Measurements from ENCODE around the gene RBP5. TPM values are rescaled to one million over a fixed set of nuclear protein-coding genes. Genes with fewer than 3 reads are reported as not detected.

The RBP5 gene
- polyA plus RNA-seq, 4 donors: 46.5 to 54.0 (median 51.6) TPM

DNA sequence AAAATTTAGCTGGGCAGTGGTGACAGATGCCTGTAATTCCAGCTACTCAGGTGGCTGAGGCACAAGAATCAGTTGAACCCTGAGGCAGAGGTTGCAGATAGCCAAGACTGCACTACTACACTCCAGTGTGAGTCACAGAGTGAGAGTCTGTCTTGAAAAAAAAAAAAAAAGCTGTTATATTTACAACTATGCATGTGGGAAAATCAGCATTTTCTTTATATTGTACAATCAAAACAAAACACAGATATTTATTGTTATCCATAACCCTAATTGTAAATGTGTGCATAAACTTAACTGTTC is 48.9 kb downstream of the RBP5 start:
- DNase-seq (ENCODE audit: low read depth in 4 of 4, low spot score in 3 of 4): no peak

- DNase-seq (ENCODE audit: low read depth in 4 of 4, low spot score in 3 of 4): no peak
These were observed 50.5 kb downstream of the RBP5 start for GRCh38 chr12:7078163-7078562.

GRCh38 chr12:7076493-7076892 is 52.2 kb downstream of the RBP5 start:
- no peak for DNase-seq (ENCODE audit: low read depth in 4 of 4, low spot score in 3 of 4)

- no peak for DNase-seq (ENCODE audit: low read depth in 4 of 4, low spot score in 3 of 4)
These were observed 52.8 kb downstream of the RBP5 start for GRCh38 chr12:7075939-7076338.

- DNase-seq (ENCODE audit: low read depth in 4 of 4, low spot score in 3 of 4): no peak
These were observed 53.2 kb downstream of the RBP5 start for GRCh38 chr12:7075518-7075917.

- DNase-seq (ENCODE audit: low read depth in 4 of 4, low spot score in 3 of 4): no peak
These were observed 54.7 kb downstream of the RBP5 start for GRCh38 chr12:7073946-7074345.

Other genes starting within 250 kb of the RBP5 start
- 10 to 100 TPM; 15.0 to 20.1 (median 17.8) TPM for gene LRRC23, start 224.1 kb downstream of the RBP5 start, polyA plus RNA-seq (ENCODE audit: insufficient read length in 4 of 4)
- gene ENO2, start 214.3 kb downstream of the RBP5 start, polyA plus RNA-seq (ENCODE audit: insufficient read length in 4 of 4): 10 to 100 TPM; 12.1 to 15.7 (median 13.0) TPM
- 100 to 1,000 TPM; 103 to 136 (median 119) TPM for gene ATN1, start 200.9 kb downstream of the RBP5 start, polyA plus RNA-seq (ENCODE audit: insufficient read length in 4 of 4)
- gene RNU7-1, start 185.1 kb downstream of the RBP5 start, polyA plus RNA-seq (ENCODE audit: insufficient read length in 4 of 4): 10 to 100 TPM in 1 of 4 donors, 1 to 10 TPM in 1, not detected in 2; 3.8 to 10.0 TPM
- gene C12orf57, start 184.9 kb downstream of the RBP5 start, polyA plus RNA-seq (ENCODE audit: insufficient read length in 4 of 4): 100 to 1,000 TPM; 124 to 184 (median 147) TPM
- 10 to 100 TPM; 19.1 to 22.4 (median 20.9) TPM for gene PTPN6, start 177.5 kb downstream of the RBP5 start, polyA plus RNA-seq (ENCODE audit: insufficient read length in 4 of 4)
- gene PHB2, start 158.2 kb downstream of the RBP5 start, polyA plus RNA-seq (ENCODE audit: insufficient read length in 4 of 4): 100 to 1,000 TPM; 243 to 308 (median 261) TPM
- 10 to 100 TPM; 40.1 to 48.4 (median 46.1) TPM for gene EMG1, start 158.0 kb downstream of the RBP5 start, polyA plus RNA-seq (ENCODE audit: insufficient read length in 4 of 4)
- 10 to 100 TPM; 57.4 to 71.3 (median 66.8) TPM for gene LPCAT3, start 110.4 kb downstream of the RBP5 start, polyA plus RNA-seq (ENCODE audit: insufficient read length in 4 of 4)
- gene C1S, start 68.2 kb downstream of the RBP5 start, polyA plus RNA-seq (ENCODE audit: insufficient read length in 4 of 4): 10 to 100 TPM; 51.5 to 63.3 (median 56.3) TPM
- gene C1R, start 36.4 kb downstream of the RBP5 start, polyA plus RNA-seq (ENCODE audit: insufficient read length in 4 of 4): 10 to 100 TPM; 43.6 to 54.4 (median 52.2) TPM
- 10 to 100 TPM; 29.4 to 33.5 (median 32.1) TPM for gene C1RL, start 19.7 kb downstream of the RBP5 start, polyA plus RNA-seq (ENCODE audit: insufficient read length in 4 of 4)
- gene CLSTN3, start 1.5 kb upstream of the RBP5 start, polyA plus RNA-seq (ENCODE audit: insufficient read length in 4 of 4): 10 to 100 TPM; 80.8 to 88.7 (median 85.7) TPM
- gene PEX5, start 60.8 kb upstream of the RBP5 start, polyA plus RNA-seq (ENCODE audit: insufficient read length in 4 of 4): 10 to 100 TPM; 45.0 to 53.2 (median 49.1) TPM
- under 1 TPM in 1 of 4 donors, not detected in 3; 0.04 TPM for gene ACSM4, start 175.2 kb upstream of the RBP5 start, polyA plus RNA-seq (ENCODE audit: insufficient read length in 4 of 4)